NCI-H2107 treated with DMSO at 0.1 percent for 48 hours (cell line): ENCODE results near the gene OR5H1.
"Not testable (repeated sequence)": the region's sequence is repeated elsewhere in the genome, so short reads cannot be mapped to it uniquely, and the experiment has no call there.

Experiments used
- DNase-seq: peaks from one replicate; lab custom pipeline; 2025; ENCODE audit not compliant: unreplicated experiment; lab: John Stamatoyannopoulos, UW

OR5H1 gene

GRCh38 chr3:98130421-98130820 is at the start of gene OR5H1:
Gene OR5H1, plus strand, starts transcription at chr3:98130721. Its CDS starts 1,977 bp downstream, at chr3:98132698.
- DNase-seq, result no peak

- DNase-seq, result no peak
Measured at GRCh38 chr3:98086873-98087272, 43.6 kb upstream of the OR5H1 start, which contains the start of gene OR5AC2. Gene OR5AC2, plus strand, starts transcription at chr3:98087173. Its CDS starts 0 bp downstream, at chr3:98087173.

GRCh38 chr3:98095882-98096281 is 34.6 kb upstream of the OR5H1 start:
- DNase-seq, result no peak

DNA sequence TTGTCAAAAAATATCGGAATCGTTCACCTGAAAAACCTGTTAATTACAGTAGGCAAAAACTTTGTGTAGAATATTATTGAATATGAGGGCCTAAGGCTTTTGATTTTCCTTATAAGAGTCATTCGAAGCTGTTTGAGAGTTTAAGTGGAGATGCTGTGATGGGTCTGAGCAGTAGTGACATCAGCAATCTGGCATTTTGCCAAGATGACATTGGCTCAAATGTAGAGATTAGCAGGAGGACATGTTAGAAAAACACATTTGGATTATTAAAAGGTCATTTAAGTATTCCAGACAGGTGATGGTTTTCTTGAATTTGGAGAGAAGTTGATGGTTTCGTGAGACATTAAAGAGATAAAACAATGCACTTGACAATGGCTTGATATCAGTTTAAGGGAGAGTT is 30.7 kb upstream of the OR5H1 start:
- DNase-seq, result no peak

DNA sequence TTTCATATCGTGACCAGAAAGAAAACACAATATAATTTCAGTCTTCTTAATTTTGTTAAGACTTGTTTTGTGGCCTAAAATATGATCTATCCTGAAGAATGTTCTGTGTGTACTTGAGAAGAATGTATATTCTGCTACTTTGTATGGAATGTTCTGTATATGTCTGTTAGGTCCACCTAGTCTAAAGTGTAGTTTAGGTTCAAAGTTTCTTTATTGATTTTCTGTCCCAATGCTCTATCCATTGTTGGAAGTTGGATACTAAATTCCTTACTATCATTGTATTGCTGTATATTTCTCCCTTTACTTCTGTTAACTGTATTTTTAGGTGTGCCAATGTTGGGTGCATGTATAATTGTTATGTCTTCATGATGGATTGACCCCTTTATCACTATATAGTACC is 22.4 kb upstream of the OR5H1 start:
- DNase-seq, result no peak

DNA sequence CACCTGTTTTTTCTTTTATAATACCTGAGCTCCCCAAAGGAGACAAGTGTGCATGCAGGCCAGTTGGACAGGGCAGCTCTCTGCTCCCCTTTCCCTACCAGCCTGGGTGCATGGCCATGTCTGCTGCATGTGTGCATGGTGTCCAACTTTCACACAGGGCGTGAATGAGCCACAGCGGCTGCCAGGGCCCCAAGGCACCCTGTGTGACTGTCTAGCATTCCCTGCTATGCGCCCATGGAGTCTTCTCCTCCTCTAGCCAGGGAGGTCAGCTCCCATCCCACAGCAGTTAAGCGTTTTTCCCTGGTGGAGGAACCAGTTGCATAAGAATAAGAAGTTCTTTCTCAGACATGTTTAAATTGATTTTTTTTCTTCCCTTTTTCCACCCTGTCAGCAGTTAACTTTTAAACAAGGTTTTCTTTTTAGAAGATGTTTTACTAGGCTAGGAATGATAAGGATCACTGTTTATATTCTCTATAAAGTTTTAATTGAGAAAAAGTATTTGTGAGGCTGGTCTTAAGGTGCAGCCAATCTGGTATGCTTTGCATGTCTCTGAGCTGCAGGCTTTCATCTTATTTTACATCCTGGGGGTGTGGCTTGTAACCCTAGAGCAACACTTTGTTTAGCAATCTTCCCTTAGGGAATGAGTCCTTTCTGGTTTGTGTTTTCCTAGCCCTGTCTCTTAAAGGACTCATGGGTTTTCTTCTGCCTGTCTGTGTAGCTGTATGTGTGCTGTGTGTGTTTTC is 20.5 kb upstream of the OR5H1 start:
- DNase-seq, result no peak

- DNase-seq, result no peak
Measured at GRCh38 chr3:98110550-98110908, 20.0 kb upstream of the OR5H1 start.

GRCh38 chr3:98114264-98114663 is 16.3 kb upstream of the OR5H1 start:
- no peak for DNase-seq

DNA sequence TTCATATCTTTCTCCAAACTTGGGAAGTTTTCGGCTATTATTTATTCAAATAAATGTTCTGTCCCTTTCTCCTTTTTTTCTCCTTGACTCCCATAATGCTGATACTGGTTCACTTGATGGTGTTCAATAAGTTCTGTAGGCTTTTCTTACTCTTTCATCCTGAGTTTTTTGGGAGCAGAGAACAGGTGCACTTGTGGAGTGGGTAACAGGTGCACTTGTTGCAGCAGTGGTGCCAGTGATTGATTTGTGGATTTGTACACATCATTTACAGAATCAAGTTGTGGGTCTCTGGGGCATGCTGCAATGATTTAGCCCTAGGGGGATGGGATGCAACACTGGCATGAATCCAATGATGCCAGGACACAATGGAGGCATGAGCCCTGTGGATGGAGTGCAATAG is 14.8 kb upstream of the OR5H1 start:
- DNase-seq, result no peak

- DNase-seq, result no peak
Measured at GRCh38 chr3:98136631-98137030, 6.1 kb downstream of the OR5H1 start.

DNA sequence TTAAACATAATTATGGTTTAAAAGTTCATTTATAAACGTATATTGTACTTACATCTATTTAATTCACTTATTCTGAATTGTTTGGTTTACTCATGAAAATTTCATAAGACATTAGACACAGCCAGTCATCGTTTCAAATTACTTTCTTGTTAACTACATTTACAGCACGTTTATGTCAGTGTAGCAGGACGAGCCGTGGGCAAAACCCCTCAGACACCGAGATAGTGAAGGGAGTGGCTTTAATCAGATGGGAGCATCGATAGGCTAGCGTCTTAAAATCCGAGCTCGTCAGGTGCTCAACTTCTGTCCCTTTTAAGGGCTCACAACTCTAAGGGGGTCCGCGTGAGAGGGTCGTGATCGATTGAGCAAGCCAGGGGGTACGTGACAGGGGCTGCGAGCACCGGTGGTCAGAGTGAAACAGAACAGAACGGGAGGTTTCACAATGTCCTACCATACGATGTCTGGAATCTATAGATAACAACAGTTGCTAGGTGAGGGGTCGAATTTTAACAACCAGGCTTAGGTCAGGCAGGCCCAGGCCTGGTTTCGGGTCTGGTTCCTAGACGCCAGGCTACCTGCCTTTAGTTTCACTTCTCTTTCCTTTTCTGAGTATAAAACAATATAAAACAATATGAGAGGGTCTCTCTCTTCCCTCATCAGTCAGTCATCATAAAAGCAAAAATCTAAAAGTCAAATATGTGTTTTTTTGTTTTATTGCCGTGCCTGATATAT is 7.5 kb downstream of the OR5H1 start:
- not testable (repeated sequence) for DNase-seq

- no peak for DNase-seq
Measured at GRCh38 chr3:98140531-98140930, 10.0 kb downstream of the OR5H1 start.

- no peak for DNase-seq
Measured at GRCh38 chr3:98147179-98147578, 16.7 kb downstream of the OR5H1 start, which contains the start of gene OR5H14. Gene OR5H14, plus strand, starts transcription at chr3:98147479. Its CDS starts 1,907 bp downstream, at chr3:98149386.

DNA sequence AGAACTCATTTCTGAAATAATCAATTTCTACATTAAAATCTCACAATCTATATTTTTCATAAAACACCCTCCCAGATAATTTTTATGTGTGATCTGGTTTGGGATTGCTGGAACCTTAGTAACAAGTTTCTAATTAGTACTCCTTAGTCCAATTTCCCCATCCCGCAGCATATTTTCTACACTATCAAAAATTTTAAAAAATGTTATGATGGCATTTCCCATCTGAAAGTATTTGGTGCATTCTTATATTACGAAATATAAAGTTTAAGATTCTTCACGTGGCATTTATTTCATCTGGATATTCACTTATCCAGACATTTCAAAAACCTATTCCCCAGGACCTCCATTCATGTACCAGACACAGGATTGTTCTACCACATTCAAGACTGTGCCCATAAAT is 18.2 kb downstream of the OR5H1 start:
- no peak for DNase-seq

DNA sequence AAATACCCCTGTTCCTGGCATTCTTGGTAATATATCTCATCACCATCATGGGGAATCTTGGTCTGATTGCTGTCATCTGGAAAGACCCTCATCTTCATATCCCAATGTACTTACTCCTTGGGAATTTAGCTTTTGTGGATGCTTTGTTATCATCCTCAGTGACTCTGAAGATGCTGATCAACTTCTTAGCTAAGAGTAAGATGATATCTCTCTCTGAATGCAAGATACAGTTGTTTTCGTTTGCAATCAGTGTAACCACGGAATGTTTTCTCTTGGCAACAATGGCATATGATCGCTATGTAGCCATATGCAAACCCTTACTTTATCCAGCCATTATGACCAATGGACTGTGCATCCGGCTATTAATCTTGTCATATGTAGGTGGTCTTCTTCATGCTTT is 18.9 kb downstream of the OR5H1 start:
- DNase-seq, result not testable (repeated sequence)

DNA sequence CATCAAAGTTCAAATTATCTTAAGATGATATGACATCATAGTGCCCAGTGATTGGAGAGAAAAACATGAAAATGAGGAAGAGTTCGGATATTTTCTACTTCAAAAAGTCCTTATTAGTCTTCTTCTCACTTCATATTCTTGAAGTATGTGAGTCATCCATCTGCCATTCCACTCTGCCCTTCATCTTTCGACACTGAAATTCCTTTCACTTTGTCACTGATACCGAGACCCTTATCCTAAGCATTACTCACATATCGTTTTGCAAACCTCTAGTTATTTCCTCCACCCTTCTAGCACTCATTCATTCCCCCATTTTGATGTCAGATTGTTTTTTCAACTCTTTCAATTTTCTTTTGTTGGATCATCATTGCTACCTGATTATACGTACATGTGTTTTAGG is 20.7 kb downstream of the OR5H1 start:
- DNase-seq, result no peak

GRCh38 chr3:98166396-98166795 is 35.9 kb downstream of the OR5H1 start, which contains the start of gene OR5H15:
Gene OR5H15, plus strand, starts transcription at chr3:98166696. Its CDS starts 2,004 bp downstream, at chr3:98168700.
- DNase-seq, result no peak

- DNase-seq, result no peak
Measured at GRCh38 chr3:98171071-98171470, 40.5 kb downstream of the OR5H1 start.

DNA sequence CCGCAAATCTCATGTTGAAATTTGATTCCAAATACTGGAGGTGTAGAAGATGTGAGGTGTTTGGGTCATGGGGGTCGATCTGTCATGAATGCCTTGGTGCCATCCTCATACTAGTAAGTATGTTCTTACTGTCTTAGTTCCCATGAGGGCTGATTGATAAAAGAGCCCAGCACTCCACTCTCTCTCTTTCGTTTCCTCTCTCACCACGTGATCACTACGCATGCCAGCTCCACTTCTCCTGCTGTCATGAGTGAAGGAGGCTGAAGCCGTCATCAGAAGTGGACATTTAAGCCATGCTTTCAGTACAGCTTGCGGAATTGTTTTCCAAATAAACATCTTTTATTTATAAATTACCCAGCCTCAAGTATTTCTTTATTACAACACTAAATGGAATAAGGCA is 42.1 kb downstream of the OR5H1 start:
- no peak for DNase-seq

DNA sequence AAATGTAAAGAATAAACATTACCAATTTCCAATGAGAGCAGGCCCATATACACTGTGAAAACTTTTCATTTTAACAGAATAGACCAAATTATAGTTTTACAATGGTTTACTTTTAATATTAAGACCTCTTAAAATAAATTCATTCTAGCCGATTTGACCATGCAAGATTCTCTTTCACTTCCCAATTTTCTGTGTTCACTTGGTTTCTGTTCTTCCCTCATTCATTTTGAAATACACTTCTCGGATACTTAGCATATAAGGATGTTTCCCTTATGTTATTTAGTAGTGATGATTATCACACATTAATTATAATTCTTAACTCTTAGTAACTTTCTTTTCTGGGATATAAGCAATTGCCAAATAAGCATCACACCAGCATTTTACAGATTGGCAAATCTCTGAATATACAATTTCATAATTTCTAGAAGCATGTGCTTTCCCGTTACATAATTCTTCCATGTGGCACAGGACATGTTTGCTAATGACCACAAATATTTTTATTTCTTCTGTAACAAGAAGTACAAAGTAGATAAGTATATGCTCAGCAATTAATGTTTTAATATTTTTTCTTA is 49.9 kb downstream of the OR5H1 start:
- DNase-seq, result no peak

DNA sequence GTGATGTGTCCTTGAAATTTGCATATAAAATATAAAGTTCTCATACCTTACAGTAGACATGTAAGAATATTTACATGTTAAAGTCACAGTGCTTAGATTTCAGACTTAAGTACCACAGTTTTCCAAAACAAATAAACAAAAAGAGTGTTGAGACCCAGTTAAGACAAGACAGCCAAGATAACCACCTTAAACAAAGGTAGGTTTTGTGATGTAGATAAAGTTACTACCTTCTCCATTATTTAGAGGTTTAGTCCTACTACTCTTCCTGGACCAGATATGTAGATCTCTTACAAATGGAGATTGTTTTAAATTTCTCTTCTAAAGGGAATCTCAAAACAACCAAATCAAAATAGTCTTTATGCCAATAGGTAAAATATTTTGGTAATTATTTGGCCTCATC is 51.7 kb downstream of the OR5H1 start:
- DNase-seq, result no peak

DNA sequence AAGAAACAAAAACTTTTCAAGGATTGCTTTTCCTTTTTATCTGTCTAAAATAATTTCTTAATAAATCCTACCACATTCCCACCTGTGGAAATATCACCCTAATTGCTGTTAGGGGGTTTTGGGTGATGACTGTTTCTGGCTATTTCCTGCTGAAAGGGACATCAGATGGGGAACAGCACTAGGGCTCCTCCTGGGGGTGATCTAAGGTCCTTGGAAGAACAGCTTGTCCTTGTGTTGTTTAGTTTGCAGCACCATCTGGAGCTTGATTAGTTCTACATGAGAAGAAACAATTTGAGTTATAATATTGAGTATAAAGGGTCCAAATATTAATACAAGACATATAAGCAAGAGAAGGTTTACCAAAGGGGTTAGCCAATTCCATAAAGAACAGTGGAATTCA is 54.7 kb downstream of the OR5H1 start:
- DNase-seq, result no peak
